ENCODE measurements around the gene PLAGL2. TPM values are rescaled to one million over a fixed set of nuclear protein-coding genes. Genes with fewer than 3 reads are reported as not detected.
"Not testable (repeated sequence)": the region's sequence is repeated elsewhere in the genome, so short reads cannot be mapped to it uniquely, and the experiment has no call there.

Gene PLAGL2
- total RNA-seq, 1 donor from 2014 or later, result 6.7 TPM

GRCh38 chr20:32195581-32195980 lies 12.0 kb downstream of the PLAGL2 start:
- Histone ChIP-seq H3K27ac (no peak overlapping the region), H3K27me3 (no peaks in the 10 kb centered on the region), H3K36me3 (peaks cover 31 to 50% of the 10 kb centered on the region in 2 donors), H3K4me3 (no peak overlapping the region), H3K9me3 (no peaks in the 10 kb centered on the region), H3K4me1 (peaks cover 0 to 3% of the 10 kb centered on the region in 2 donors)
- DNase-seq (ENCODE audit: low spot score in 2 of 2), result no peak
- TF ChIP-seq CTCF (IDR thresholded peaks at IDR 0.05), result no peak
- intact Hi-C loops (cut with DNase I), result no loop called here

- Histone ChIP-seq H3K4me1 (peaks cover 3 to 11% of the 10 kb centered on the region in 2 donors), H3K36me3 (peaks cover 24 to 36% of the 10 kb centered on the region in 2 donors), H3K27me3 (no peaks in the 10 kb centered on the region), H3K4me3 (no peak overlapping the region), H3K9me3 (no peaks in the 10 kb centered on the region), H3K27ac (no peak overlapping the region)
- intact Hi-C loops (cut with DNase I), result no loop called here
- DNase-seq (ENCODE audit: low spot score in 2 of 2), result no peak
- TF ChIP-seq CTCF (IDR thresholded peaks at IDR 0.05), result no peak
Measured at GRCh38 chr20:32193996-32194395, 13.5 kb downstream of the PLAGL2 start.

GRCh38 chr20:32193336-32193735 lies 14.2 kb downstream of the PLAGL2 start:
- H3K27me3 ChIP-seq; H3K27ac ChIP-seq; DNase-seq (ENCODE audit: low spot score in 2 of 2); intact Hi-C loops (cut with DNase I); H3K9me3 ChIP-seq; H3K4me3 ChIP-seq: not testable (repeated sequence)
- peaks cover 9 to 17% of the 10 kb centered on the region in 2 donors for H3K4me1 ChIP-seq
- peaks cover 20 to 30% of the 10 kb centered on the region in 2 donors for H3K36me3 ChIP-seq

DNA sequence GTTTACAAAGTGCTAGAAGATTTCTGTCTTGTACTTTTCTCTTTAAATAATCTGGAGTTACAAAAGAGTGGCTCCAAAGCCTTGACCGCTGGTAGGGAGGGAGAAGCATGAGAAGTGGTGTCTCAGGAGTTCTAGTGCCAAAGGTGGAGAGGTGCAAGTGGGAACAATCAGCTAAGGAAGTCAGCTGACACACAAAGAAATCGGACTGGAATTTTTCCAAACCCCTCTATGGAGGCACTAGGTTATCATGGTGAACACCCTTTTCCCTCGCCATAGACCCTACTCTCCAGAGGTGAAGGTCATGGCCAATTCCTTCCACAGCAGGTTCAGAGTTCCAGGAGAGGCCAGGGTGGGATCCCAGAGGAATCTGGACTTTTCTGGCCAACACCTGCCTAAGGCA lies 14.8 kb downstream of the PLAGL2 start:
- no peak for DNase-seq (ENCODE audit: low spot score in 2 of 2)
- H3K36me3 ChIP-seq, result peaks cover 20 to 29% of the 10 kb centered on the region in 2 donors
- no peak overlapping the region for H3K27ac ChIP-seq
- H3K4me1 ChIP-seq, result peaks cover 9 to 20% of the 10 kb centered on the region in 2 donors
- intact Hi-C loops (cut with DNase I), result no loop called here
- no peak overlapping the region for H3K4me3 ChIP-seq
- no peaks in the 10 kb centered on the region for H3K9me3 ChIP-seq
- no peak for TF ChIP-seq CTCF (IDR thresholded peaks at IDR 0.05)
- H3K27me3 ChIP-seq, result no peaks in the 10 kb centered on the region

DNA sequence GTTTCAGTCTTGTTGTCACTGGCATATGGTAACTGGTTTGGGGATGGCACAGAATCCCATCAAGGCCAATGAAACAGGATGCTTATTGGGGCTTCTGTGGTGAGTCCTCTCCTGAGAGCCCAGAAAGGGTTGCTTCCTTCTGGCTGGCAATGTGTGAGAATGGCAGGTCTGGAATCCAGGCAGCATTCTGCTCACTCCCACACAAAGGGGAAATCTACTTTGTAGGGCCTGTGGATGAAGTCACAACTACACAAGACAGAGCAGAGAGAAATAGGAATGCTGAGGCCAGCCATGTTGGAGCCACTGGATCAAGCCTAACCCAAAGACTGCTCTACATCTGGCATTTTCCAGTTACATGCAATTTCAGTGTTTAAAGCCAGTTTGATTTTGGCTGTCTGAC lies 15.7 kb downstream of the PLAGL2 start:
- no peak overlapping the region for H3K4me3 ChIP-seq
- no peaks in the 10 kb centered on the region for H3K9me3 ChIP-seq
- DNase-seq (ENCODE audit: low spot score in 2 of 2), result no peak
- no peak for TF ChIP-seq CTCF (IDR thresholded peaks at IDR 0.05)
- no peaks in the 10 kb centered on the region for H3K27me3 ChIP-seq
- intact Hi-C loops (cut with DNase I), result no loop called here
- peaks cover 14 to 21% of the 10 kb centered on the region in 2 donors for H3K36me3 ChIP-seq
- peaks cover 9 to 20% of the 10 kb centered on the region in 2 donors for H3K4me1 ChIP-seq
- no peak overlapping the region for H3K27ac ChIP-seq

DNA sequence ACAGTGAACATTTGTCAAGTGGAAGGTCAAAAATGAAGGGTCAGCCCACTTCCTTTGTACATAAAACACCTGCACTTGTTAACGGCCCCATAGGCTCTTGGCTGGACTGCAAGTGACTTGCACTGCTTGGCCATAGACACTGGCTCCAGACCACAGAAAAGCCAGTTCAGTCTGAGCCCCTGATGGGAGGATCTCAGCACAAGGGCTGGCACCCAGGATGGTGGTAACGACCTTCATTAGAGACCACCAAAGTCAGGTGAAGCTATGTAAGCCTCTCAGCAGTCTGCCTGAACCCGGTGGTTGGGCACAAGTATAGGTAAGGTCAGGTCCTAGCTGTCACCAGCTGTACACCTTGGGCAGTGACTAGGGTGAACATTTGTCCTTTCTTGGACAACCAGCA lies 16.1 kb downstream of the PLAGL2 start:
- Histone ChIP-seq H3K36me3 (peaks cover 10 to 17% of the 10 kb centered on the region in 2 donors), H3K4me3 (no peak overlapping the region), H3K27ac (no peak overlapping the region), H3K9me3 (no peaks in the 10 kb centered on the region), H3K27me3 (no peaks in the 10 kb centered on the region), H3K4me1 (peaks cover 9 to 20% of the 10 kb centered on the region in 2 donors)
- no peak for TF ChIP-seq CTCF (IDR thresholded peaks at IDR 0.05)
- no peak for DNase-seq (ENCODE audit: low spot score in 2 of 2)
- intact Hi-C loops (cut with DNase I), result no loop called here

Data from ascending aorta (tissue), 2 donors.